ENCODE results near the gene MASP1. TPM values are rescaled to one million over a fixed set of nuclear protein-coding genes. Genes with fewer than 3 reads are reported as not detected.
"Not testable (repeated sequence)": the region's sequence is repeated elsewhere in the genome, so short reads cannot be mapped to it uniquely, and the experiment has no call there.

Gene MASP1
- total and polyA plus RNA-seq, 4 donors = 0.31 to 8.3 (median 0.59) TPM

DNA sequence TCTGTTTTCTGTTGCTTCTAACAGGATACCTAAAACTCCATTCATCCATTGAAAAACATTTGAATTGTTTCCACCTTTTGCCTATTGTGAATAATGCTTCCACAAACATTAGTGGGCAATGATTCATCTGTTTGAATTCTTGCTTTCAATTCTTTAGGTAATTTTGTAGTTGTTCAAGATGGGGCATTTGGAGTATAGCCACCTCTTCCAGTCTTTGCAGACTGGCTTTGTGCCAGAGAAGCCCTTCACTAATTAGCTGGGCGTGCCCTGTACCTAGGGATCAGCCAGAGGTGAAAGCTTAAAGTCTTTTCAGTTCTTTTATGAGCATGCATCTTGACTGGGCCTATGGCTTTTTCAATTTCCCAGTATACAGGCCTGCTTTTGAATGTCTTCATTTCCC lies 83.4 kb downstream of the MASP1 start:
- Histone ChIP-seq H3K9me3 (ENCODE audit: control insufficient read depth in 4 of 4, insufficient read depth in 3 of 4, low read length in 3 of 4) (peaks cover 0 to 5% (median 0%) of the 10 kb centered on the region in 4 donors), H3K4me1 (ENCODE audit: control insufficient read depth in 5 of 5, insufficient read depth in 5 of 5, low read length in 5 of 5) (peaks cover 1 to 22% (median 7%) of the 10 kb centered on the region in 5 donors), H3K27me3 (ENCODE audit: control insufficient read depth in 3 of 3, insufficient read depth in 3 of 3, low read length in 2 of 3) (peaks cover 0 to 2% (median 0%) of the 10 kb centered on the region in 3 donors), H3K9ac (ENCODE audit: insufficient read depth in 1 of 2, low read length in 2 of 2) (no peak overlapping the region), H3K4me3 (no peak overlapping the region), H3K27ac (ENCODE audit: low read depth in 1 of 2, low read length in 1 of 2) (no peak overlapping the region), H3K36me3 (ENCODE audit: control insufficient read depth in 4 of 4, insufficient read depth in 4 of 4, low read length in 4 of 4) (no peaks in the 10 kb centered on the region)
- TF ChIP-seq, protein P1, sequence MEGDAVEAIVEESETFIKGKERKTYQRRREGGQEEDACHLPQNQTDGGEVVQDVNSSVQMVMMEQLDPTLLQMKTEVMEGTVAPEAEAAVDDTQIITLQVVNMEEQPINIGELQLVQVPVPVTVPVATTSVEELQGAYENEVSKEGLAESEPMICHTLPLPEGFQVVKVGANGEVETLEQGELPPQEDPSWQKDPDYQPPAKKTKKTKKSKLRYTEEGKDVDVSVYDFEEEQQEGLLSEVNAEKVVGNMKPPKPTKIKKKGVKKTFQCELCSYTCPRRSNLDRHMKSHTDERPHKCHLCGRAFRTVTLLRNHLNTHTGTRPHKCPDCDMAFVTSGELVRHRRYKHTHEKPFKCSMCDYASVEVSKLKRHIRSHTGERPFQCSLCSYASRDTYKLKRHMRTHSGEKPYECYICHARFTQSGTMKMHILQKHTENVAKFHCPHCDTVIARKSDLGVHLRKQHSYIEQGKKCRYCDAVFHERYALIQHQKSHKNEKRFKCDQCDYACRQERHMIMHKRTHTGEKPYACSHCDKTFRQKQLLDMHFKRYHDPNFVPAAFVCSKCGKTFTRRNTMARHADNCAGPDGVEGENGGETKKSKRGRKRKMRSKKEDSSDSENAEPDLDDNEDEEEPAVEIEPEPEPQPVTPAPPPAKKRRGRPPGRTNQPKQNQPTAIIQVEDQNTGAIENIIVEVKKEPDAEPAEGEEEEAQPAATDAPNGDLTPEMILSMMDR (IDR thresholded peaks at IDR 0.05; ENCODE audit: control extremely low read depth, extremely low read depth) = no peak
- DNase-seq (no peak), ATAC-seq (ENCODE audit: insufficient read depth, low FRiP score) (no peak)
- 64% methylated on average over 1 of the region's 1 CpG for WGBS, 2 donors

DNA sequence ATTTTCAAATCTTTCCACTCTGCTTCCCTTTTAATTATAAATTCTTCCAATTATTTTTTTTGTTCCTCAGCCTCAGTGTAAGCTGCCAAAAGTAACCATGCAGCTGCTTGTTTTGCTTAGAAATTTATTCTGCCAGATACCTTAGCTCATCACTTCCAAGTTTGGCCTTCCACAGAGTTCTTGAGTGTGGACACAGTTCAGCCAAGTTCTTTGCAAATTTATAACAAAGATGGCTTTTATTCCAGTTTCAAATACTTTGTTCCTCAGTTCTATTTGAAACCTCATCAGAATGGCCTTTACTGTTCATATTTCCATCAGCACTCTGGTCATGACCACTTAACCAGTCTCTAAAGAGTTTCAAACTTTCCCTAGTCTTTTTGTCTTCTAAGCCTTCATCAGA lies 83.9 kb downstream of the MASP1 start:
- ATAC-seq (ENCODE audit: insufficient read depth, low FRiP score) = no peak

DNA sequence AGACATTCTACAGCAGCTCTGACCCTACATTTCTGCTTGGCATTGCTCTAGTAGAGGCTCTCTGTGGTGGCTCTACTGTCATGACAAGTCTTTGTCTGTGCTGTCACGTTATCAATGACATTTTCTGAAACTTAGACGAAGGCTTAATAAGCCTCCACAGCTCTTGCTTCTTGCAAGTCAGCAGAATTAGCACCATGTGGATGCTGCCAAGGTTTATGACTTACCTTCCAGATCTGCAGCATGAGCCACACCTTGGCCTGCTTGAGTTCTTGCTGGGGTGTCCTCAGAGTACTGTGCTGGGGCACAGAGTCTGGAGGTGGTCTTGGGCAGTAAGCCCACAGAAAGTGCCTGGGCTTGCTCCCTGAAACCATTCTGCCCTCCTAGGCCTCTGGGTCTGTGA lies 84.5 kb downstream of the MASP1 start:
- no peak for DNase-seq
- no peak overlapping the region for H3K27ac ChIP-seq (ENCODE audit: low read depth in 1 of 2, low read length in 1 of 2)
- no peak for ATAC-seq (ENCODE audit: insufficient read depth, low FRiP score)
- H3K36me3 ChIP-seq (ENCODE audit: control insufficient read depth in 4 of 4, insufficient read depth in 4 of 4, low read length in 4 of 4) = no peaks in the 10 kb centered on the region
- TF ChIP-seq, protein P1 (IDR thresholded peaks at IDR 0.05; ENCODE audit: control extremely low read depth, extremely low read depth) = no peak
- H3K9ac ChIP-seq (ENCODE audit: insufficient read depth in 1 of 2, low read length in 2 of 2) = no peak overlapping the region
- H3K4me1 ChIP-seq (ENCODE audit: control insufficient read depth in 5 of 5, insufficient read depth in 5 of 5, low read length in 5 of 5) = peaks cover 1 to 17% (median 7%) of the 10 kb centered on the region in 5 donors
- 85 to 89% methylated on average over 2 of the region's 2 CpGs for WGBS, 2 donors
- peaks cover 0 to 5% (median 0%) of the 10 kb centered on the region in 4 donors for H3K9me3 ChIP-seq (ENCODE audit: control insufficient read depth in 4 of 4, insufficient read depth in 3 of 4, low read length in 3 of 4)
- H3K4me3 ChIP-seq = no peak overlapping the region
- peaks cover 0 to 4% (median 0%) of the 10 kb centered on the region in 3 donors for H3K27me3 ChIP-seq (ENCODE audit: control insufficient read depth in 3 of 3, insufficient read depth in 3 of 3, low read length in 2 of 3)

More for the DNA sequence above, 83.9 kb downstream of the MASP1 start:
- H3K9ac ChIP-seq (ENCODE audit: insufficient read depth in 1 of 2, low read length in 2 of 2) = no peak overlapping the region
- H3K27me3 ChIP-seq (ENCODE audit: control insufficient read depth in 3 of 3, insufficient read depth in 3 of 3, low read length in 2 of 3) = peaks cover 0 to 2% (median 0%) of the 10 kb centered on the region in 3 donors
- TF ChIP-seq, protein P1 (IDR thresholded peaks at IDR 0.05; ENCODE audit: control extremely low read depth, extremely low read depth) = no peak
- no peaks in the 10 kb centered on the region for H3K36me3 ChIP-seq (ENCODE audit: control insufficient read depth in 4 of 4, insufficient read depth in 4 of 4, low read length in 4 of 4)
- peaks cover 0 to 5% (median 0%) of the 10 kb centered on the region in 4 donors for H3K9me3 ChIP-seq (ENCODE audit: control insufficient read depth in 4 of 4, insufficient read depth in 3 of 4, low read length in 3 of 4)
- no peak overlapping the region for H3K4me3 ChIP-seq
- peak in 1 of 3 donors; percentile 13 for DNase-seq
- peaks cover 1 to 22% (median 7%) of the 10 kb centered on the region in 5 donors for H3K4me1 ChIP-seq (ENCODE audit: control insufficient read depth in 5 of 5, insufficient read depth in 5 of 5, low read length in 5 of 5)
- H3K27ac ChIP-seq (ENCODE audit: low read depth in 1 of 2, low read length in 1 of 2) = no peak overlapping the region

DNA sequence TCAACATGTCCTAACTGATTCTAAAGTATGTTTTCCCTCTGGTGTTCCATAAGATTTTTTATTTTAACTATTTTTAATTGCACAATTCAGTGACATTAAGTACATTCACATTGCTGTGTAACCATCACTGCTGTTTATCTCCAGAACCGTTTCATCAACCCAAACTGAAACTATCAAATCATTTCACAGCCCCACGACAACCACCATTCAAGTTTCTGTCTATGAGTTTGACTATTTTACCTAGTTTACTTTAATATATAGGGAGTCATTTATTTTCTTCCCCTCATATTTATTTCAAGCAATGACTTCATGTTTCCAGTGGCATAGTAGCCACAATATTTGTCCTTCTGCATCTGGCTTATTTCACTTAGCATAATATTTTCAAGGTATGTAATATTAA lies 85.9 kb downstream of the MASP1 start:
- 74 to 80% methylated on average over 2 of the region's 2 CpGs for WGBS, 2 donors
- Histone ChIP-seq H3K4me3 (no peak overlapping the region), H3K27ac (ENCODE audit: low read depth in 1 of 2, low read length in 1 of 2) (no peak overlapping the region), H3K9me3 (ENCODE audit: control insufficient read depth in 4 of 4, insufficient read depth in 3 of 4, low read length in 3 of 4) (peaks cover 0 to 5% (median 0%) of the 10 kb centered on the region in 4 donors), H3K27me3 (ENCODE audit: control insufficient read depth in 3 of 3, insufficient read depth in 3 of 3, low read length in 2 of 3) (peaks cover 0 to 4% (median 0%) of the 10 kb centered on the region in 3 donors), H3K4me1 (ENCODE audit: control insufficient read depth in 5 of 5, insufficient read depth in 5 of 5, low read length in 5 of 5) (peaks cover 1 to 14% (median 6%) of the 10 kb centered on the region in 5 donors), H3K36me3 (ENCODE audit: control insufficient read depth in 4 of 4, insufficient read depth in 4 of 4, low read length in 4 of 4) (no peaks in the 10 kb centered on the region), H3K9ac (ENCODE audit: insufficient read depth in 1 of 2, low read length in 2 of 2) (no peak overlapping the region)
- DNase-seq = no peak
- TF ChIP-seq, protein P1 (IDR thresholded peaks at IDR 0.05; ENCODE audit: control extremely low read depth, extremely low read depth) = no peak
- no peak for ATAC-seq (ENCODE audit: insufficient read depth, low FRiP score)

DNA sequence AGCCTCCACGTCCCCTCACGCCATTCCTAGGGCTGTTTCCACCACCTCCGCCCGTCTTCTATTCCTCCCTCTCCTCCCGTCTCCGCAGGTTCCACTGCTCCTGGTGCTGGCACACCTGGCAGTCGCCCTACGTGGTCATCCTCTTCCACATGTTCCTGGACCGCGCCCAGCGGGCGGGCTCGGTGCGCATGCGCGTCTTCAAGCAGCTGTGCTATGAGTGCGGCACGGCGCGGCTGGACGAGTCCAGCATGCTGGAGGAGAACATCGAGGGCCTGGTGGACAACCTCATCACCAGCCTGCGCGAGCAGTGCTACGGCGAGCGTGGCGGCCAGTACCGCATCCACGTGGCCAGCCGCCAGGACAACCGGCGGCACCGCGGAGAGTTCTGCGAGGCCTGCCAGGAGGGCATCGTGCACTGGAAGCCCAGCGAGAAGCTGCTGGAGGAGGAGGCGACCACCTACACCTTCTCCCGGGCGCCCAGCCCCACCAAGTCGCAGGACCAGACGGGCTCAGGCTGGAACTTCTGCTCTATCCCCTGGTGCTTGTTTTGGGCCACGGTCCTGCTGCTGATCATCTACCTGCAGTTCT lies 92.0 kb downstream of the MASP1 start:
- not testable (repeated sequence) for H3K4me3 ChIP-seq; H3K4me1 ChIP-seq (ENCODE audit: control insufficient read depth in 5 of 5, insufficient read depth in 5 of 5, low read length in 5 of 5); H3K9me3 ChIP-seq (ENCODE audit: control insufficient read depth in 4 of 4, insufficient read depth in 3 of 4, low read length in 3 of 4); H3K36me3 ChIP-seq (ENCODE audit: control insufficient read depth in 4 of 4, insufficient read depth in 4 of 4, low read length in 4 of 4); ATAC-seq (ENCODE audit: insufficient read depth, low FRiP score); H3K27ac ChIP-seq (ENCODE audit: low read depth in 1 of 2, low read length in 1 of 2); DNase-seq; H3K9ac ChIP-seq (ENCODE audit: insufficient read depth in 1 of 2, low read length in 2 of 2); H3K27me3 ChIP-seq (ENCODE audit: control insufficient read depth in 3 of 3, insufficient read depth in 3 of 3, low read length in 2 of 3)
- 96% methylated on average over 38 to 41 of the region's 44 CpGs for WGBS, 2 donors

All from lung (tissue), 12 donors.